ENCODE results near the gene NRXN3.

The NRXN3 gene

DNA sequence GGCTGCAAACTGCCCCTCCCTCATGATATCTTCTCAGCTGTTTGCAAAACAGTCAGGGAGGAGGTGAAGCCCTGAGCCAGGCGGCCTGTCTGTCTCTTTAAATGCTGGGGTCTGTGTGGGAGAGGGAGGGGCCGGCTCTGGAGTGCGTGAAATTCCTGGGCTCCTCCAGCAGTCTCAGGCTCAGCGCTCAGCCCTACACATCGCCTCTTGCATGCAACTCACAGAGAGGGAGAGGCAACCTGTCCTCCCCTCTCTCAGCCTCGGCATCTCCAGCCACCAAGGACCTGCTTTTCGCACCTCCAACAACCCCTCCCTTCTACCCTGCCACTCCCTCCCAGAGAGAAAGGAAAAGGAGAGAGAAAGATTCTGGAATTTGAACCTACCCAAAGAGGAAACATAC, at the start of gene NRXN3:
Gene NRXN3 (plus strand): TSS at position 171 of the 400 bp plus-strand sequence. CDS start 72,721 bp downstream, outside the sequence.
- no peak for DNase-seq (ENCODE audit: low read depth in 1 of 2, low spot score in 1 of 2)

DNA sequence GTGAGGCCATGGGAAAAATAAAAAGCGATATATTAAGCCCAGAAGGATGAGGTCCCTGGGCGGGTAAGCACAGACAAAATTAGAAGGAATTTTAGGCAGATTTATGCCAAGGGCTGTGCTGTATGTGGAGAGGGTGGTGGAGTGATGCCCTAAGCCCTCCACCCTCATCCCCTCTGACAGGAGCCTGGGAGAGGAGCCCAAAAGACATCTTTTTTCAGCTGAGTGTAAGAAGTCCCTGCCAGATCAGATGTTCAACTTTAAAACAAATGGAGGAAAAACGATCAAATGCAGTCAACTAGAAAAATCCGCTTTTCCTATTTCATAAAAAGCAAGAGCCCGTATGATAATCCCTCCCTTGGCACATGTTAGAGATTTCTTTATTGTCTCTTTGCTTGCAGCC, 47.7 kb upstream of the NRXN3 start:
- DNase-seq (ENCODE audit: low read depth in 1 of 2, low spot score in 1 of 2) = no peak

DNA sequence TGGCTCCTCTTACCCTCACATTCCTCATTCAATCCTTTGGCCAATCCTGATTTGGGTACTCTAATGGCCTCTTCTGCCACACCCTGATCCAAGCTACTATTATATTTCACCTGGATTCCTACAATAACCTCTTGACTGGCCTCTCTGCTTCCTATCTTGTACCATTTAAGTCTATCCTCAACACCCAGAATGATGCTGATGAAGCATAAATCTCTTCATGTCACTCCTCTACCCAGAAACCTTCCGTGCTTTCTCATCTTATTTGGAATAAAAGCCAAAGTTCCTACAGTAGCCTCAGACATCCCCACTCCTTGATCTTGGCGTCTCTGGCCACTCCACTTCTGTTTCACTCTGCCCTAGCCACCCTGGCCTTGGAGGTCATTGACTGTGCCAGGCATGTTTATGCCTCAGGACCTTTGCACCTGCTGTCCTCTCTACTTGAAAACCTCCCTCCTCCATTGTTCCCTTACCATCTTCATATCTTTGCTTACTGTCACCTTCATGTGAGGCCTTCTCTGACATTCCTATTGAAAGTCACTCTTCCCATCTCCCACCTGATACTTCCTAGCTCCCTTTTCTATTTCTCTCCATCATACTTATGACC, 46.4 kb upstream of the NRXN3 start:
- no peak for DNase-seq (ENCODE audit: low read depth in 1 of 2, low spot score in 1 of 2)

DNA sequence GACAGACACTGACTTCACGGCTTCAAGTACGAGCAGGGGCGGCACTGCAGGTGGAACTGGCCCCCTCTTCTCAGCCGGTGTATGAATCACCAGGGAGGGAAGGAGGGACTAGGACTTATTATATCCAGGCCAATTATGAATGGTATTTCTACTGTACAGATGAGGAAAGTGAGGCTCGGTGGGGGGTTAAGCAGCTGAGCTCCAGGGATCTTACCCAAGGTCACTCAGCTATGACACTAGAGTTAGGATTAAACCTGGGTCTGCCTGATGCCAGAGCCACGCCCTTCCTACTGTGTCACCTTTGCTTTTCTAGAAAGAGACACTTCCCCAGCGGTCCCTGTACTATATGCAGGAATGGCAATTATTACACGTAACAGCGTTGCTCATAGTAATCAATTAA, 42.2 kb upstream of the NRXN3 start:
- DNase-seq (ENCODE audit: low read depth in 1 of 2, low spot score in 1 of 2) = no peak

DNA sequence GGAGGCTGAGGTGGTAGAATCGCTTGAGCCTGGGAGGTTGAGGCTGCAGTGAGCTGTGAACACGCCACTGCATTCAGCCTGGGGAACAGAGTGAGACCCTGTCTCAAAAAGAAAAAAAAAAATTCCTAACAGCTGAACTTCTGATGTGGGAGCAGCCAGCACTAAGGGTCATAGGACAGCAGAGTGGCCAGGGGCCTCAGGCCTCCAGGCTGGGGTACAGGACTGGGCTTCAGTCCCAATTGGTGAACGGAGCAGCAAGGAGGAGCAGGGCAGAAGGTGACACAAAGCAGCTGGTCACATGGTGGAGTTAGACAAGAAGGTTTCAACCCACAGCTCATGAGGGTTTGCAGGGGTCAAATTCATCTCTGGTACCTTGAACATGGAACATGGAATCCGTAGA, 40.8 kb upstream of the NRXN3 start:
- DNase-seq (ENCODE audit: low read depth in 1 of 2, low spot score in 1 of 2) = no peak

DNA sequence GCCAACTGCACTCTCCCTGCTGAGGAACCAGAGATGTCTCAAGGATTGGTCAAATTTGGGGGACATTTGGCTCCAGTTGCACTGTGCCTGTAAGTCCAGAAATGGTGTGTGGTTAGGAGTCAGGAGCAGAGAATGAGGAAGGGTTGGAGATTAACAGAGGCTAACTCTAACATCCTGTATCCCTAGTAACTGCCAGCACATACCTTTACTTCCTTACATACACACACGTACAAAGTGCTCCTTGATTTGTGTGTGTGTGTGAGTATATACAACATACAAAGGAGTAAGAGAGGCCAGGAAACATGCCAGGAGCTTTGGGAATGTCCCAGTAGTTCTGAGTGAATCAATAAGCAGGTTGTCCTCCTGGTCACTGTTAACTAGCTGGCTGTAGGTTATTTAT, 39.8 kb upstream of the NRXN3 start:
- no peak for DNase-seq (ENCODE audit: low read depth in 1 of 2, low spot score in 1 of 2)

DNA sequence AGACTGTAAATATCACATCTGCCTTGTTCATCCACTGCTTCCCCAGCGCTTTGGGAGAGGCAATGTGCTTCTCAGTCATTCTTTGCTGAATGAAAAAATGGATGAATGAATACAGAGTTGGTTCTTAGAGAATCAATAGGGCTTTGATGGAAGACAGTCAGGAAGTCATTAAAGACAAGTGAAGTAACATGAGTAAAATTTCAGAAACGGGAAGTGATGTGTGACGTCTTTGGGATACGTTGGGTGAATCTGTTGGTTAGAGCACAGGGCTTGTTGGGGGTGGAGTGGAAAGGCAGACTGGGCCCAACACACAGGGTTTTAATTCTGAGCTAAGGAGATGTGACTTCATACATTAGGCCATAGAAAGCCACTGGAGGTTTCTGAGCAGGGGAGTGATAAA, 39.0 kb upstream of the NRXN3 start:
- DNase-seq (ENCODE audit: low read depth in 1 of 2, low spot score in 1 of 2) = no peak

DNA sequence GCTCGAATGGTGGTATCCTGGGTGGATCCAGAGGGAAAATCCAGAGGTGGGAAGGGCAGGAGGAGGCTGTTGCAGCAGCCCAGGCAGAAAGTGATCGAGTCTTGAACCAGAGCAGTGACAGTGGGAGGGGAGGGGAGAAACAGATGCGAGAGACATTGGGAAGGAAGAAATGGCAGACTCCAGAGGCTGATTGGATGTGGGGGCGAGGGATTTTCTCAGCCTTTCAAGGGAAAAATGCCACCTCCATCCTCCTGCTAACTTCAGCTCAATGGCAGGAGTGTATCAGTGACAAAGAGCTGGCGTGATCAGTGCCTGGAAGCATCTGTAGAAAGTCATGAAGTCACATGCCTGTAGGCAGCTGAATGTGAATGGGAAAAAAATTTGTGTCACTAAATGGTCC, 38.6 kb upstream of the NRXN3 start:
- DNase-seq (ENCODE audit: low read depth in 1 of 2, low spot score in 1 of 2) = no peak

DNA sequence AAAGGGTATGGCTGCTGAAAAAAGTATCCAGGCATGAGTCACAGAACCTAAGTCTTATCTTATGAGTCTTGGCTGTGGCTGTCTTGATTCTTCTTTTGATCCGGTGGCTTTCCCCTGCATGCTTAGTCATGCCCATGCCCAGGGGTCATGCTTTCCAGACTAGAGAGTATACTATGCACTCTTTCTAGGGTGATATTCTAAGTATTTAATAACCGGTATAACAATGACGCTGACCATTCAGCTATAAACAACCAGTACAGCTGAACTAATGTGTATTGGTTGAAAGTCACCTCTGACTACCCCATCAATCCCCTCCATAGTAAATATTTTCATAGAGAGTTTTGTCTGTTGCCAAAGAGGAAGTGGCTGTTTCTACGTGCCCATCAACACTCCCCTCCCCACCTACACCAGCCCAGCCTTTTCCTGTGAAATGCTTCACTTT, 34.7 kb upstream of the NRXN3 start:
- DNase-seq (ENCODE audit: low read depth in 1 of 2, low spot score in 1 of 2) = no peak

DNA sequence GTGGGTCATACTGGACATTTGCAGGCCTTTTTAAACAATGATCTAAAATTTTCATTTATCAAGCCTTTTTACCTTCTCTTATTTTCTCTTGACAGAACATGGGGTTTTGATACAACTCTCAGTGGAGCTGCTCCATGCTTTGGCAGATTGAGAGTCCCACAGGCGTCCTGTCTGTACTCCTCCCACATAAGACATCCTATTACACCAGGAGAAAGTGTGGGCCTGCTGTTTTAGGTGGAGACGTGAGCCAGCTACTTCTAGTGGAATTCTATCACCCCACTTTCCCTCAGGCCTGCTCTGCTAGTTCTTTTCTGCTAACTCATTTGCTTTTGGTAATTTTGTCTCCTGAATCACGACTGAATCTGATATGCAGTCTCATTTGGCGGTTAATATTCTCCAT, 33.5 kb upstream of the NRXN3 start:
- no peak for DNase-seq (ENCODE audit: low read depth in 1 of 2, low spot score in 1 of 2)

DNA sequence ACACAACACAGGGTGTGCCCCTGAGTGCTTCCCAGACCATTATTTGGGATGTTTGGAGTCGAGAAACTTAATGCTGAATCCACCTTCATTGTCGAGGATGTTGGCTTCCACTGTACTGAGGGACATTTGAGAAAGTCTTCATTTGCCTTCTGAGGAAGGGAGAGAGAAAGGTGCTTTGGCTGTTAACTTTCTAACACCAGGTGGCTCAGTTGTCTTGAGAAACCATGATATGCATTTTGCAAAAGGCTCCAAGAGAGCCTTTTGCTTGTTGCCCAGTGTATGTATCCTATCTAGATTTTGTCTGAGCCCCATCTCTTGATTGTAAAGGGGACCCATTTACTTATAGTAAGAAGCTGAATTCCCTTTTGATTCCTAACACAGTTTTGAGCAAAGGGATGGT, 28.6 kb upstream of the NRXN3 start:
- DNase-seq (ENCODE audit: low read depth in 1 of 2, low spot score in 1 of 2) = no peak

DNA sequence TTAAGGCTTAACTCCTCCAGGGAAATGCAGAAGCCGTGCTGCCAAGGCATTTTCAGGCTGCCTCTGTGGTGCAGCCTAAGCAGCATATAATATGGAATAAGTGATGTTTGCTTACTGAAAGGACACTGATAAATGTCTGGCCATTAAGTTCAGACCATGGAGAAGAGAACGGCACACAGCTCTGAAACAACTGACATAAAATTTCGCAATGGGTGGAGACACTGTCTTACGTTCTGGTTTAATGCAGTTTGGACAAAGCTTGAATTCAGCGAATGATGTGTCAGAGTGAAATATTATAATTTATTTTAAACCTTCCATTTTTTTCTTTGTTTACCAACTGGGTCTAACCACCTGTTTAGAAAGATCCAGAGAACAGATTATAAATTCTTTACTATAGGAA, 27.2 kb upstream of the NRXN3 start:
- no peak for DNase-seq (ENCODE audit: low read depth in 1 of 2, low spot score in 1 of 2)

DNA sequence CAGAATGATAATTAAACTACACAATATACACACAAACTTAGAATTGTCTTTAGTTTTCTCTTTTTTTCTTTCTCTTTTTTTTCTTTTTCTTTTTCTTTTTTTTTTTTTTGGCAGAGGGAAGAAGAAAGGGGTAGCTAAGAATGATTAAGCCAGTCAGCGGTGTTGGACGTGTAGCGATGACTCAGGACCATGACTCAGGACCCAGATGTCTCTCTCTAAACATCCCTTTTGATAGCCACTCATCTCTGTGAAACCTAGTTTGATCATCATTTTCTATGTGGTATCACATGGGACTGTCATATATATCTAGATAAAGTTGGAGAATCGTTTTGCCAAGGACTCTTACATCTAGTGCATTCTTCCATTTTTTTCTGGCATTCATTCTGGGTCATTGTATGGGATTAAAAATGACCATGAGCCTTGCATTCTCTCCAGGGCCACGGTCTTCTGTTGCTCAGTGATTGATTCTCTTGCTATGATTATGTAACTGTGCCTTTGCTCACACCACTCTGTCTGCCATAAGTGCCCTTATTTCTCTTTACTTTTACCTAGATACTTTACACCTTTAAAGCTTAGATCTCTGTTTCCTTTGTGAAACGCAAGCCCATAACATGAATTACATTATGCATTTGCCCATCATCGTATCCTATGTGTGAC, 26.6 kb upstream of the NRXN3 start:
- DNase-seq (ENCODE audit: low read depth in 1 of 2, low spot score in 1 of 2) = no peak

DNA sequence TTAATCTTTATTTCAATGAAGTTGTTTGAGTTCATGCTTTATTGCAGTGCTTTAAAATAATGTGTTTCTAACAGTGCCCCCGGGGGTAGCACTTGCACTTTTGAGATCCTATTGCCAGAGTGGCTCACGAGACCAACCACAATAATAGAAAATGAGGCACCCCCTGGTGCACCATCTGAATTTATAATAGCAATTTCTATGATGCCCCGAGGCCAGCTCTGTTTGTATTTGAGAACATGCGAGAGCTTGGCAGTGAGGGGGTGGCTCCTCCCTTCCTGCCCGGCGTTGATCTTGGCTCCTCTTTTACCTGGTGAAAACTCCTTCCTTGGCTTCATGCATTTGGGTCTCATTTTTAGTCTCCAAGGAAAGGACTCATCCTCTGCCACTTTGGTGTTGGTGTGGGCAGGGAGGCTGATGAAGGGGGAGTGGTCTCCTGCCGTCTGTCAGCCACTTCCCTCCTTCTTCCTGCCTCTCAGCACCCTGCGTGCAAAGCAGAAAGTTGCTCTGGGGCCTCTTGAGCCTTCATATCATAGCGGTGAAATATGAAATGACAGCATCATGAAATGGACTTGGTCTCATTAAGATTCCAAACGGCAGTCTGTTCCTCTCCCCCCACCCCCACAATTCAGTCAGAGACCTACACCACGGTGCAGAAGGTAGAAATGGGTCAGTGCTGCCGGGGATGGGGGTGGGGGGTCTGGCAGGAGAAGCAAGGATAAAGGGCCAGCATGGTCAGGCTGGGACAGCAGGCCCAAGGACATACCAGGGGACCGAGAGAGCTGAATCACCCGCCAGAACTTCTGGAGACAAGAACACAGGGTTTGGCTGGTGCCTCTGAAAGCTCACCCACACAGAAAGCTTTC, 17.7 kb upstream of the NRXN3 start:
- no peak for DNase-seq (ENCODE audit: low read depth in 1 of 2, low spot score in 1 of 2)

DNA sequence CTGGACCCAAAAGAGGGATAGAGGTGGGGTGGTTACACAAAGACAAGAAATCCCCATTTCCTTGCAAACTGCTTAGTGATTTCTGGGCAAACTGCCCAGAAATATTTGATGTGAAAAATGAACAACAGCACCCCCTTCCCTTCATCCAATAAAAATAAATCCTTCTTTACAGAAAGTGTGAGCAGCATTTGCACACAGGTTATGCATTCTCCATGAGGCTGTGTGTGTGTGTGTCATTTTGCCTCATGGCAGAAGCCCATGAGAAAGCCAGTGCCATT, 17.2 kb upstream of the NRXN3 start:
- DNase-seq (ENCODE audit: low read depth in 1 of 2, low spot score in 1 of 2) = no peak

DNA sequence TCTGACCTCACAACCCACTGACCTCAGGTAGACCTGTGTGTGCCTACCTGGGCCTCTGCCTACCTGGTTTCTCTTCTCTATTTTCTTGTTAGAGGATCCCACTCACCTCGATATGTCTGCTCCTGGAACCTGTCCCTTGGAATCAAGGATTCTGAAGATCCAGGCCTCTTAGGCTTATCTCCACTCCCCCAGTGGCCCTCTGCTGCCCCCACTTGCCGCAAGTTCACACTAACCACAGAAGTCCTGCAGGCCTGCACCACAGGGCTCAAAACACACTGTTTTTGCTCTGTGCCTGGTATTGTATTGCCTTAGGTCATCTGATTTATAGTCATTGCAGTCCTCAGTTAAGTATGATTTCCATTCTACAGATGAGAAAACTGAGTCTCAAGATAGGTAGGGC, 15.3 kb upstream of the NRXN3 start:
- DNase-seq (ENCODE audit: low read depth in 1 of 2, low spot score in 1 of 2) = no peak

DNA sequence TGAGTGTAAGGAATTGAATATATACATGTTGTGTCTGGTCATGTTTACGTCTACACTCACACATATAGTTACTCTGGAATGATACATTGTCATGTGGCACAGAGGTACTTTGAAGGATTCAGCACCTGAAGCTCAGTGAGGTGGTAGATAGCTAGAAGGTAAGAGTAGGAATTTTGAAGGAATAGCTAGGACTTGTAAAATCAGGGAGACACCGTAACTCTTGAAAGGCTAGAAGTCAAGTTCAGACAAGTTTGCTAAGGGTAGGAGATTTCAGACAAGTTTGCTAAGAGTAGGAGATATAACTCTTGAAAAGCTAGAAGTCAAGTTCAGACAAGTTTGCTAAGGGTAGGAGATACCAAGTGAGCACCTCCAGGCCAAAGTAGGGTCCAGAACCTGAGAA, 14.0 kb upstream of the NRXN3 start:
- DNase-seq (ENCODE audit: low read depth in 1 of 2, low spot score in 1 of 2) = no peak

DNA sequence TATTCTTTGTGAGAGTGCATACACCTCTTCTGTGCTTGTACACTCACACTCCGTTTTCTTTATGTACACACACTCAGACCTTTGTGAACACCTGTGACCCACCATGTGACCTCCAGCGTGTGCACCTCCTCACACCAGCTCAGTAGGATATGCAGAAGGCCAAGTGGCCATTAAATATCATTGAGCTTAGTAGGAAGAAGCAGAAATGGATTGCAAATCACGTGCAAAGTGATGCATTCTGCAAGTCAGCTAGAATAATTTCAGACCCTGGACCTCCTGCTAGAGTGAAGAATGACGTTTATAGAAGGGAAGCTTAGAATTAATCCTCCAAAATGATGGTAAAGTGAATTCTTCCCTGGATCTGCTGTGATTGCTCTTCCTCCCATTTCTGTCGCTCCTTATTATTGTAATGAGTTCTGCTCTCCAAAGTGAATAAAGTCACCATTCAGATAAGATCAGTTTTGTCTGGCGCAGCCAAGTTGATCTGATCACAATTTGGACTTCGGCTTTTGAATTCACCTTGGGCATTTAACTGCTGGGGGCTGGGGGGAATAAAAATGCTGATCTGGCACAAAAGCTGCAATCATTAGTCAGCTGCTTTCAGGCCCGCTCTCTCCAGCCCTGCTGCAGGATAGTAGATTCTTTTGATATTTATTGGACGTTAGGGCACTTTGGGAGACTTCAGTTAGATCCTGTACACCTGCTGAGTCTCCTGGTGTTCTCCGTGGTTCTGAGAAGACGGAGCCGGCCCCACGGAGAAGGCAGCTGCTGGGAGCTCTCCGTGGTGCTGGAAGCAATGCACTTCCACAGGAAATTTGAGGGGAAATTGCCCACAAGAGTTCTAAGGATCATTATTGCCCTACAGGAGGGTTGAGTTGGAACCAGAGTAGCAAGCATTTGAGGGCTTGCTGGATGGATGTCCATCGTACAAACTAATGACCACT, 12.4 kb upstream of the NRXN3 start:
- no peak for DNase-seq (ENCODE audit: low read depth in 1 of 2, low spot score in 1 of 2)

DNA sequence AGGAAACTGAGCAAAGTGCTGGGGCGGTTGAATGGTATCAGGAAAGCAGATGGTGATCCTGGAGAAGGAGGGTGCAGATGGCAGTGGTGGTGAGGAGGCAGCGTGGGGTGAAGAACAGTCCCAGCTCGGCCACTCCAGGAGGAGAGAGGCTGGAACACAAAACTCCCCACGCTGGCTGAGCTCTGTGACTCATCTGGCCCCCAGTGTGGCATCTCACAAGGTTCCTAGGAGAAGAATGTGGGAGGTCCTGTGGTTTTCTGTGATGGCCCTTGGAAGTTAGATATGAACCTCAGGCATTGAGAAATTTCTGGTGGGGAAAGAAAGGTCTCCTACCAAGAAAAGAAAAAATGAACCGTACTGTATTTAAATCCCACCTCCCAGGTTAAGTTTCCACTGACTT, 8.0 kb upstream of the NRXN3 start:
- no peak for DNase-seq (ENCODE audit: low read depth in 1 of 2, low spot score in 1 of 2)

DNA sequence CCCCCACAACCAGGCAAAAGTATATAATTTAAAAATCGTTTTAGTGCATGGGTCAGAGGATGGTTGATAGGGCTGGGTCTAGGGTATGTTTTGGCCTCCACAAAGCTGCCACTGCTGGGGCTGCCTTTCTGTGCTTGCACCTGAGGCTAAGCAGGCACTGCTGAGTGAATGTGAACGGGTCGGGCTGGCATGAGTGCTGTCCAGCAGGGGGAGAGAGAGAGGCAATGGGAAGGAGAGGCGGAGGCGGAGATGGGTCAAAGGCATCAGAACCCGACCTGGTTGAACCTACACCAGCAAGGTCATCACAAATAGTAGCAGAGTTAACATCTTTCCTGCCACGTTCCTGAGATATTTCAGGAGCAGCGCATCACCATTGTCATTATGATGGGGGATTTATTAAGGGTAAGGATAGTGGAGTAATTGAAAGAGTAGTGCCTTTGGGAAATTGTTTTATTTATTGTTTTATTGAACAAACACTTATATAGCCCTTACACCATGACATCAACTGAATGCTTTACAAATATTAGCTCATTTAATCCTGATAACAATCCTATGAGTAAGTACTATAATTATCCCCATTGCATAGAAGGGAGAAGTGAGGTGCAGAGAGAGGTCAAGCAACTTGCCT, 5.8 kb upstream of the NRXN3 start:
- no peak for DNase-seq (ENCODE audit: low read depth in 1 of 2, low spot score in 1 of 2)

DNA sequence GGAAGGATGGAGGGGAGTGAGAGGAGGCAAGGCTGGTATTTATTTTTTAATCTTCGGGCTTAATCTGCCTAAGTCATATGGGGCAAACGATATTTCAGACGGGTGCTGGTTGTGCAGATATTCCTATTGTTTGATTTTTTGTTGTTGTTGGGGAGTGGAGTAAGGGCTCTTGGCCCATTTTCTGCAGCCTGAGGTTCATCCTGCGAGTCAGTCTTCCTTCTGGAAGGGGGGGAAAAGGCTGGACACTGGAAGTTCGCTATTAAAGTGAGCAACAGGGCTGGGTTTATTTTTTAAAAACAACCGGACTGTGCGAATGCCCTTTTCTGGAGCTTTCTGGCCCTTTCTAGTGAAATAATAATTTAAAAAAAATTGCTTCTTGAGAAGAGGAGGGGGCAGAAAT, 2.3 kb downstream of the NRXN3 start:
- no peak for DNase-seq (ENCODE audit: low read depth in 1 of 2, low spot score in 1 of 2)

Measured in stimulated activated CD4-positive, alpha-beta T cell treated with anti-CD3 and anti-CD28 coated beads, Interleukin-15, amount 100 ng/mL, for 1 hour (primary cell).